Transverse colon (tissue), 4 donors: ENCODE results near the gene OLR1.

Experiments used
- POLR2AphosphoS5 ChIP-seq, 3 donors: sonication (generic); formaldehyde crosslinking; IDR thresholded peaks; one replicate each; pipeline ENCODE4 v1.6.1; 2016; ENCODE audit warnings: antibody characterized with exemption in 3 of 3
- TF ChIP-seq, protein P1 (sequence below), 5 experiments: fragments of 200-600 bp in 3 of 5; fragments of 450-650 bp in 2 of 5; sonication (generic) in 3 of 5; IDR thresholded peaks; 1 replicate in 2 of 5; 2 replicates in 3 of 5; pipeline ENCODE4 v1.5.1; 2016 to 2017; ENCODE audit warnings: antibody characterized with exemption in 5 of 5, inconsistent platforms in 3 of 5, mild to moderate bottlenecking in 2 of 5, moderate library complexity in 1 of 5

GRCh38 chr12:10191865-10192264 lies 19.9 kb upstream of the OLR1 start:
- TF ChIP-seq, protein P1, sequence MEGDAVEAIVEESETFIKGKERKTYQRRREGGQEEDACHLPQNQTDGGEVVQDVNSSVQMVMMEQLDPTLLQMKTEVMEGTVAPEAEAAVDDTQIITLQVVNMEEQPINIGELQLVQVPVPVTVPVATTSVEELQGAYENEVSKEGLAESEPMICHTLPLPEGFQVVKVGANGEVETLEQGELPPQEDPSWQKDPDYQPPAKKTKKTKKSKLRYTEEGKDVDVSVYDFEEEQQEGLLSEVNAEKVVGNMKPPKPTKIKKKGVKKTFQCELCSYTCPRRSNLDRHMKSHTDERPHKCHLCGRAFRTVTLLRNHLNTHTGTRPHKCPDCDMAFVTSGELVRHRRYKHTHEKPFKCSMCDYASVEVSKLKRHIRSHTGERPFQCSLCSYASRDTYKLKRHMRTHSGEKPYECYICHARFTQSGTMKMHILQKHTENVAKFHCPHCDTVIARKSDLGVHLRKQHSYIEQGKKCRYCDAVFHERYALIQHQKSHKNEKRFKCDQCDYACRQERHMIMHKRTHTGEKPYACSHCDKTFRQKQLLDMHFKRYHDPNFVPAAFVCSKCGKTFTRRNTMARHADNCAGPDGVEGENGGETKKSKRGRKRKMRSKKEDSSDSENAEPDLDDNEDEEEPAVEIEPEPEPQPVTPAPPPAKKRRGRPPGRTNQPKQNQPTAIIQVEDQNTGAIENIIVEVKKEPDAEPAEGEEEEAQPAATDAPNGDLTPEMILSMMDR (IDR thresholded peaks at IDR 0.05): no peak
- TF ChIP-seq POLR2AphosphoS5 (IDR thresholded peaks at IDR 0.05): no peak
